Effector CD4-positive, alpha-beta T cell (primary cell): ENCODE results near the gene DDX51.
"Not testable (repeated sequence)": the region's sequence is repeated elsewhere in the genome, so short reads cannot be mapped to it uniquely, and the experiment has no call there.

Experiments used
- DNase-seq: peaks from one replicate; pipeline ENCODE4 v3.0.0-alpha.2; 2020

DDX51 gene

DNA sequence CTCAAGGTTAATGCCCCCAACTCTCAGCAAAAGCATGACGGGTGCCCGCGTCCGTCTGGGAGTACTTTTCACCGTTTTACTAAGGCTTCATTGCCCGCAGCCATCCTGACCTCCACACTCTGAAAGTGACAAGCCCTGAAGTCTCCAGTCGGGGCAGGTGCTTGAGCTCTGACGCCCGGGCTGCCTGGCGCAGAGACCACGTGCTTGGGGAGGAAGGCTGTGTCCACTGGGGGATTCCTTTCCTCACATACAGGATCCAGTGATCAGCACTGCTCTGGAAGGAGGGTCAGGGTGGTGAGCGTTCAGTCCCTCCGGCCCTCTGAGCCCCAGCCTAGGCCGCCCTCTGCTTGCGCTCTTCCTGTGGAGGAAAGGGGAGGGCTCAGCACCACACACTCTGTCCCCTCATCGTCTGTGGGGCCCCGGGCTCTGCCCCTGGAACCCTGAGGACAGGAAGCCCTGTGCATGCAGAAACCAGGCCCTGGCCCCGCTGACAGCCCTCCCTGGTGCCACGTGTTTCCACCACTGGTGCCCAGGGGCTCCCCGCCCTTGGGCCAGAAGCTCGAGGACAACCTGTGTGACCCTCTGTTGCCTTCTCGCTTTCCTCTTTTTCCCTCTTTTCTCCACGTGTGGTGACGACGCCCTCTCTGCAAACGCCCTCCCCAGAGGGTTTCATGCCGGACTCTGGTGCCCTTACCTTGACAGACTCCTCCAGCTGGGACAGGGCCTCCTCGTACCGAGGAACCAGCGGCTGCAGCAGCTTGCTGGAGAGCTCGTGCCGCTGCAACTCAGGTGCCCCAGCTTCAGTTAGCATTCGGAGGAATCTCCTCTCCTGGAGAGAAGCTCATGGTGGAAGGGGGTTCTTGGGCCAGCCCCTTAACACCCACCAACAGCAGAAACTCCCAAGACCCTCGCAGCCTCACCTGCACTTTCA, 4.9 kb downstream of the DDX51 start:
- DNase-seq, result no peak

DNA sequence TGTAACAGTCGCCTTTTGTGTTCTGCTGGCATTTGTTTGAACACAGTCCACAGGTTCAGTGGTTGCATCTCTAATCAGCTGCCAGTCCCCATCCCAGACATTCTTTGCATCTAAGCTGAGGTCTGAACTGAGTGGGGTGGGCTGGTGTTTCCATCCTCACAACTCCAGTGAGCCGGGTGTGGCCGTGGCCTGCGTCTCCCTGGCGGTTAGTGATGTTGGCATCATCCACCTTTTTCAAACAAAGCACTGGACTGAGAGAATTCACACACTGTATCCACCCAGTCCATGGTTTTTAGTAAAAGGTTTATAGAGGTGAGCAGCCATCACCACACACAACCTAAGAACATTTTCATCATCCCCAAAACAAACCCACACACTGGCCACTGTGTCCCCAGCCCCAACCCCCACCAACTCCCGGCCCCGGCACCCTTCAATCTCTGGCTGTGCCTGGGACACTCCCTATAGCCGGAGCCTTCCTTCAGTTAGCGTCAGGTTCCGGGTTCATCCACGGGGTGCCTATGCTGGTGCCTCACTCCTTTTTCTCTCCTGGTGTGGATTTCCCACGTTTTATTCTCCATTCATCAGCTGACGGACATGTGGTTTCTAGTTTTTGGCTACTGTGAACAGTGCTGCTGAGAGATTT, 6.5 kb downstream of the DDX51 start:
- no peak for DNase-seq

DNA sequence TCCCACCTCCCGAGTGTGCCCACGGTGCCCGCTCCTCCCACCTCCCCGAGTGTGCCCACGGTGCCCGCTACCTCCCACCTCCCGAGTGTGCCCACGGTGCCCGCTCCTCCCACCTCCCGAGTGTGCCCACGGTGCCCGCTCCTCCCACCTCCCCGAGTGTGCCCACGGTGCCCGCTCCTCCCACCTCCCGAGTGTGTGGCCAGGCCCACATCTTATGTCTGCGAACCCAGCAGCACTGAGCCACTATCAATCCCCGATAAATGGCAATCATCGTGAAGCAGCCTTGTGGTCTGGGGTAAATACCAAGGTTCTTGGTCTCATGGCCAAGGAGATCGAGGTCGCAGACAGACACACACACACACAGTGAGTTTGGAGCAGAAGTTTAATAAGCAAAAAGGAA, 7.9 kb downstream of the DDX51 start:
- DNase-seq, result not testable (repeated sequence)

DNA sequence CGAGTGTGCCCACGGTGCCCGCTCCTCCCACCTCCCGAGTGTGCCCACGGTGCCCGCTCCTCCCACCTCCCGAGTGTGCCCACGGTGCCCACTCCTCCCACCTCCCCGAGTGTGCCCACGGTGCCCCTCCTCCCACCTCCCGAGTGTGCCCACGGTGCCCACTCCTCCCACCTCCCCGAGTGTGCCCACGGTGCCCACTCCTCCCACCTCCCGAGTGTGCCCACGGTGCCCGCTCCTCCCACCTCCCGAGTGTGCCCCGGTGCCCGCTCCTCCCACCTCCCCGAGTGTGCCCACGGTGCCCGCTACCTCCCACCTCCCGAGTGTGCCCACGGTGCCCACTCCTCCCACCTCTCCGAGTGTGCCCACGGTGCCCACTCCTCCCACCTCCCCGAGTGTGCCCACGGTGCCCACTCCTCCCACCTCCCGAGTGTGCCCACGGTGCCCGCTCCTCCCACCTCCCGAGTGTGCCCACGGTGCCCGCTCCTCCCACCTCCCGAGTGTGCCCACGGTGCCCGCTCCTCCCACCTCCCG, 9.4 kb downstream of the DDX51 start:
- DNase-seq, result not testable (repeated sequence)

DNA sequence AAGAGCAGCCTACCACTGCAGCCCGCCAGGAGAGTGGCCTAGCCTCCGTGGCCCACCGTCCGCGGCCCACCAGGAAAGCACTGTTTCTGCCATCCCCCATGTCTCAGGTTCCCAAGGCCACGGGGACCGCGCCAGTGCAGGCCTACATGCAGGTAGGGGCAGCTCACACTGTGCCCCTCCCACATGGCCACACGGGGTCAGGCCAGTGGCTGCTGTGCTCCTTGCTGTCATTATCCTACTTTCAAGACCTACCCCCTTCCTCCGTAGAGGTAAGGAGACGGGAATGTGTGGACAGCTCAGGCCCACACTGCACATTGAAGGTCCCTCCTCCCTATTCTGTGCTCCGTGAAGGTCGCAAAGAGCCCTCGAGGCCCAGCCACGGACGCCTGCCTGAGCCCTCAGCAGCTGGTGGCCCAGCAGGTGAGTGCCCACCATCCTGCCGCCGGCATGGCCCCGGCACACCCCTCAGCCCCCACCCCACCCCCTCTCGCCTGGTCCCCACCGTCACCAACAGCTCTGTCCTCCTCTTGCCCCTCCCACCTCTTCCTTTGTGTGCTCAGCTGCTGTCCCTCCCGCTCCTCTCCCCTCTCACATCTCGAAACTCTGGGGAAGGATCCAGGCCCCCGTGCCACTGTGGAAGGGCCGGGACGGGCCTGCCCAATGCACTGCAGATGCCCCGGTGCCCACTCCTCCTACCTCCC, 10.0 kb downstream of the DDX51 start:
- no peak for DNase-seq

DNA sequence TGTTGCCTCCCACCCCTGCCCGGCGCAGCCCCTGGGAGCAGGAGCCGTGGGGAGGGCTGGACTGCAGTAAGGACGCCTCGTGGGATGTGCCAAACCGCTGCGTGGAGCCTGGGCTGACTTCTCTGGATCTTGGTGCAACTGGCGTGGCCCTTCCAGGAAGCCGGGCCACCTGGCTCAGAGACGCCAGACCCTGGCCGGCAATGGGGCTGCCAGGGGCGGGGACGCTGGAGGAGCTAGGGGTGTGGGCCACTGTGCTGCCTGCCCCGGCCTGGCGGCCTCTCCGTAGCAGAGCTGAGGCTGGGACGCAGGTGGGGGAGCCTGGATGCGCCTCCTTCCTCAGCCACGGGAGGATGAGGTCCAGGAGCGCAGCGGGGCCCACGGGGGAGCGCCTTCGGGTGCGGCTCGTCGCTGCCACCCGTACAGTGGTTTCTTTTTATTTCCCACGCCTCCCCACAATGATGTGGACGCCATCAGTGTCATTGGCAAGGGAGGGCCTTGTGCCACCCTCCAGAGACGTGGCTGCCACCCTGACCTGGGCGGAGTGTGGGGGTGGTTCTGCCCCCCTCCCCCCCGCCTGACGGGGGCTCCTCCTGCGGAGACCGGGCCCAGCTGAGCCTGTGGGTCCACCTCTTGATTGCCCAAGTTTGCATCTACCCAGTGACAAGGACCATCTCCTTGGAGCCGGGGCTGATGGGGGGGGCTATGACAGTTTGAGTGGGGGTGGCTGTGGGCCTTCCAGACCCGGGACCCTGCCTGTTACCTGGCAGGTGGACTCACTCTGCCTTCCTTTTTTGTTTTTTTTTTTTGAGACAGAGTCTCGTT, 11.3 kb downstream of the DDX51 start:
- no peak for DNase-seq

DNA sequence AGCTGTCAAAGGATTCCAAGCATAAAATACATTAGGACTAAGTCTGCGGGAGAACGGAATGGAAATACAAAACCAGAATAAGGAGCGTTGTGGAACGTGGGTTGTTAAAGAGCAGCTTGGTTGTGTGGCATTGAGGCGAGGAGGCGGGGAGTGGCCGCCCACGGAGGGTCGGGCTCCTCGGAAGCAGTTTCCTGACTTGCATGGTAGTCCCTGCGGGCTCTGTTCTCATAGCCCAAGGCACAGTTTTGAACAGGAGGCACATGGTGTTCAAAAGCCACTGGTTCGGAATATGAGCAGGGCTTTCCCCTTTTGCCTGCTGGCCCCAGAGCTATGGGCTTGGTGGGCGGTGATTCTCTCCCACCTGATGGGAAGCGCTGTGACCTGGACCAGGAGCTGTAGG, 12.2 kb downstream of the DDX51 start:
- no peak for DNase-seq

DNA sequence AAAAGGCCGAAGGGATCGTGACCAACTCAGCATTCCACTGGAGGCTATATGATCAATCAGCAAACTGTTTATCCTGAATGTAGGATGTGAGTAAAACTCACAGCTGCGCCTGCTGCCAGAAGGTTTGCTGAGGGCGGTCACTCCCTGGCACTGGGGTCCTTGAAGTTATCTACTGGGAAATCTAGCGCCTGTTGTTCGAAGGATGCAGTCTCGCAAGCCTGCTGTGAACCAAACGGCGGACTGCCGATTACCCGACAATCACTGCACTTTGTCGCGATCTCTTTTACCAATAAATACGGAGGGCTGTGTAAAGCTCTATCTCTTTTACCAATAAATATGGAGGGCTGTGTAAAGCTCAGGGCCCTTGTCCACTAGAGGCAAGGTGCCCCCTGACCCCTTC, 12.9 kb downstream of the DDX51 start:
- no peak for DNase-seq

DNA sequence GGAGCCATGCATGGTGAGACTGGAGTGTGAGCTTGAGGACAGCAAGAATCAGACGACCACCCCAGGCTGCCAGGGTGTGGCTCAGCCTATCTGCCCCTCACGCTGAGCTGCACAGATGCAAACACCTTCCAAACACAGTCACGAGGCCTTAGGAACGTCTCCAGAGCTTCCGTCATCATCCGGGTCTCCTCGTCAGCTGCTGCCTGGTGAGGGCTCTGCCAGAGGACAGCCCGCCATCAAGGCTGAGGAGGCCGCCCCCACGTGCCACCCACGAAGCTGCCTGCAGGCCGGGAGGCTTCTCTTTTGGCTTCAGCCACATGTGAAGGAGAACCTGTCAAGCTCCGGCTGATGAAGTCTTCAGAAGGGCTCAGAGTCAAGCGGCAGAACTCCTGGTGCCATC, 13.4 kb downstream of the DDX51 start:
- DNase-seq, result no peak

DNA sequence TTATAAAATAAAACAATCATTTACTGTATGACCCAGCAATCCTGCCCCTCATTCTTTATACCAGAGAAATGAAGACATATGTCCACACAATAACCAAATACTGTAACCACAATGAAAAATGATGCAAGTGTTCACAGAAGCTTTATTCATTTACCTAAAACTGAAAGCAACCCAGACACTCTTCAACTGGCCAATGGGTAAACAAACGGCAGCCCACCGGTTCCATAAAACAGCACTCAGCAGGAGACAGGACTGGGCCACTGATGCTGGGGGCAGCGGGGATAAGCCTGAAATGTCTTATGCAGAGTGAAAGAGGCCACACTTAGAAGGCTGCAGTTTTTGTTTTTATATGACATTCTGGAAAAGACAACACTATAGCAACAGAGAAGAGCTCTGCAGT, 15.1 kb downstream of the DDX51 start:
- no peak for DNase-seq

DNA sequence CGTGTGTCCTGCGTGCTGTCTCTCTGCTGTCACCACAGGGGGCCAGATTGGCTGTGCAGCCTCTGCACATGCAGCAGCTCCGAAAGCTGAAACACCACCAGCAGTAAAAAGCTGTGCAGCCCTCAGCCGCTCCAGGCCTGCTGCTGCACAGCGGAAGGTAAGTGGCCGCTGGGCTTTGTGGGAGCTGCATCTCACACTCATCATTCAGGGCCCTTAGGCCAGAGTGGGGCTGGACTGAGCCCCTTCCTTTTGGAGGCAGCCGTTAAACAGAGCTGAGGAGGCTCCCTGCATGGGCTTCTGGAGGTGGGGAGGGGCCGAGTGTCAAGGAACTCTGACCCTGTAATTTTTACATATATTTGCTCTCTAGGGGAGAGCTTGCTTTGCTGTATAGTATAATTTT, 17.1 kb downstream of the DDX51 start:
- DNase-seq, result no peak

DNA sequence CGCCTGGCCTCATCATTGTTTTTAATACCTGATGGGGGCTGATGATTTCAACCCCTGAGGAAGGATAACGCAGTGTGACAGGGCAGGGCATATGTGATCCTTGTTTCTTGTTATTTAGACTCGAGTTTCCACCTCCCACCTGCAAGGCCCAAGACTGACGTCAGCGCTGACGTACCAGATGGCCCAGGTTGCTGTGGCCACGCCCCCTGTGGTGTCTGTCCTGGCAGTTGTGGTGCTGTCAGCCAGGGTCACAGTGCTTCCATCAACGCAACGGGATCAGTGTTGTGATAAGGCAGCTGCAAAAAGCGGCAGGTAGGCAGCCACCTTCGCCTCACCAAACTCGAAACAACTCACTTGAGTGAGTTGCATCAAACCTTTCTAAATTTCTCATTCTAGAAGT, 18.4 kb downstream of the DDX51 start:
- no peak for DNase-seq

DNA sequence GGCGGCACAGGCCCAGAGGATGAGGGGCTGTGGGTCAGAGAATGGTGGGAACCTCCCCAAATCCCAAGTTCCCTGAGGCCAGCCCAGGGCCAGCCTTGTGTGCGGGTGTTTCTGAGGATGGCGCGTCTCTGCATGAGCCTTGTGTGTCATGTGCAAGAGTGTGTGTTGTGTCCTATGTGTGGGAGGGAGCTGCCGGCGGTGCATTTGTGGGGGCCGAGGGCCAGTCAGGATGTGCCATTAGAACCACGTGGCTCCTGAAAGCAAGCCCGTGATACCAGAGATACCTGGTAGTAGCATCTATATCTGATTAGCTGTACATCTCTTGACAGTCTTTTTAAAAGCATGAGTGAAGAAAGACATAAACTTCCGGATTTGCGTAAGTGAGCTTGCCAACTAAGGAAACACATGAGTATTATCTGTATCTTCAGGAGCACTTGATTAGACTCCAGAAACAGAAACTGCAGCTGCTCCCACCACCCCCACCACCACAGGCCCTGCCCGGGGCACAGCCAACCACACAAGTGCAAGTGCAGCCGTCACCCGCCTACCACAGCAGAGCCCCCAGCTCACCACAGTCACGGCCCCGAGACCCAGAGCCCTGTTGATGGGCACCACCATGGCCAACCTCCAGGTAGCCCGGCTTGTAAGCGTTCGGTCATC, 19.2 kb downstream of the DDX51 start:
- no peak for DNase-seq

DNA sequence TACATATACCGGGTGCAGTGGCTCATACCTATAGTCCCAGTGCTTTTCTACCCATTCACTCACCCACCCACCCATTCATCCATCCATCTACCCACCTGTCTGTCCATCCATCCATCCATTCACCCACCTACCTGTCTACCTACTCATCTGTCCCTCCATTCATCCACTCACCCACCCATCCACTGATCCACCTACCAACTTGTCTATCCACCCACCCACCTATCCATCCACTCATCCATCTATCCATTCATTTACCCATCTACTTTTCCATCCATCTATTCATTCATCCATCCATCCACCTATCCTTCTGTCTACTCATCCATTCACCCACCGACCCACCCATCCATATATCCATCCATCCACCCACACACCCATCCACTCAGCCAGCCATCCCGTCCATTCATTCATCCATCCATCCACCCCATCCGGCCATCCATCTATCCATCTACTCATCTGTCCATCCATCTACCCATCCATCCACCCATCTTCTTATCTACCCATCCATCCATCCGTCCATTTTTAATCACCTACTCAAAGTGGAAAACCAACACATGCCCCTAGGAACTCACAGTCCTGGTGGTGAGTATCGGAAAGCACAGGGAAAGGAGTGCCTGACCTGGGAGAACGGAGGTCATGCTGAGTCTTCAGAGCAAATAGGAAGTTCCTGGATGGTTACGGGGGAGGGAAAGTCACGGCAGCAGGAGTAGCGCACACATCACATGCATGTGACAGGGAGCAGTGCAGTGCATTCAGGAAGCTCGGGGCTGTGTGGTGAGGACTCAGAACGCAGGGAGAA, 20.0 kb downstream of the DDX51 start:
- no peak for DNase-seq

DNA sequence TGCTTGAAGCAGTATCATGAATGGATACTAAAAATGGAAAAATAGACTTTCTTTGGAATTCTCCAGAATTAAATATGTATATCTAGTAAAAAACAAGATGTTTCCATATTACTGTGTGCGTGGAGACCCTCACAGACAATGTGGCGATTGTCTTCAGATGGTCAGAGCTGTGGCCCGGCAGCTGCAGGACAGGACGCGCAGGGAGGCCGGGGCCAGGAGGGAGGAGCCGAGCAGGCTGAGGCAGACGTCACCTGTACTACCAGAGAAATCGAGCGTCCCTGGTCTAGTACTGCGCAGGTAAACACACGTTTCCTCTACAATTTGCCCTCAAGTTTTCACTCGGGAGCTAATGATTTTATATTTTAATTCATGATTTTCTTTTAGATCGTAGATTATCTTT, 22.8 kb downstream of the DDX51 start:
- DNase-seq, result no peak

DNA sequence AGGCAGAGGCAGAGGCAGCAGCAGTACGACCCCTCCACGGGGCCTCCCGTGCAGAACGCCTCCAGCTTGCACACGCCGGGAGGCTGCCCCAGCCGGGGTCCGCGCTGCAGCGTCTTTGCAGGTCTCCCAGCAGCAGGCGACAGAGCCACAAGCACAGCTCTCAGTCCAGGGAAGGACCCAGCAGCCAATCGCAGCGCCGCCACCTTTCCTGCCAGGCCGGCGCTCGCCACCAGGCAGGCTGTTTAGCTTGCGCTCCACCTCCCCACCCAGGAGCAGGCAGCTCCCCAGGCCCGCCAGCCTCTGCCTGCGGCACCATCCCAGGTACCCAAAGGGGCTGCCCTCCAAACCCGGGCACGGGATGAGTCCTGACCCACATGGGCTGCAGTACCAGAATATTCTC, 25.2 kb downstream of the DDX51 start:
- no peak for DNase-seq

DNA sequence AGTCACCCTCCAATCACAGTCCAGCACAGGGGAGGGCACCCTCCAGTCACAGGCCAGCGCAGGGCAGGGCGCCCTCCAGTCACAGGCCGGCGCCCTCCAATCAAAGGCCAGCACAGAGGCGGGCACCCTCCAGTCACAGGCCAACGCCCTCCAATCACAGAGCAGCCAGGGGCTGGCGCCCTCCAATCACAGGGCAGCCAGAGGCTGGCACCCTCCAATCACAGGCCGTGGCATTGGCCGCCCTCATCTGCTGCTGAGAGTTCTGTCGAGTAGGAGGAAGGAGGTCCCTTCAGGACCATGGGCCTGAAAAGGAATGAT, 26.6 kb downstream of the DDX51 start:
- DNase-seq, result no peak

DNA sequence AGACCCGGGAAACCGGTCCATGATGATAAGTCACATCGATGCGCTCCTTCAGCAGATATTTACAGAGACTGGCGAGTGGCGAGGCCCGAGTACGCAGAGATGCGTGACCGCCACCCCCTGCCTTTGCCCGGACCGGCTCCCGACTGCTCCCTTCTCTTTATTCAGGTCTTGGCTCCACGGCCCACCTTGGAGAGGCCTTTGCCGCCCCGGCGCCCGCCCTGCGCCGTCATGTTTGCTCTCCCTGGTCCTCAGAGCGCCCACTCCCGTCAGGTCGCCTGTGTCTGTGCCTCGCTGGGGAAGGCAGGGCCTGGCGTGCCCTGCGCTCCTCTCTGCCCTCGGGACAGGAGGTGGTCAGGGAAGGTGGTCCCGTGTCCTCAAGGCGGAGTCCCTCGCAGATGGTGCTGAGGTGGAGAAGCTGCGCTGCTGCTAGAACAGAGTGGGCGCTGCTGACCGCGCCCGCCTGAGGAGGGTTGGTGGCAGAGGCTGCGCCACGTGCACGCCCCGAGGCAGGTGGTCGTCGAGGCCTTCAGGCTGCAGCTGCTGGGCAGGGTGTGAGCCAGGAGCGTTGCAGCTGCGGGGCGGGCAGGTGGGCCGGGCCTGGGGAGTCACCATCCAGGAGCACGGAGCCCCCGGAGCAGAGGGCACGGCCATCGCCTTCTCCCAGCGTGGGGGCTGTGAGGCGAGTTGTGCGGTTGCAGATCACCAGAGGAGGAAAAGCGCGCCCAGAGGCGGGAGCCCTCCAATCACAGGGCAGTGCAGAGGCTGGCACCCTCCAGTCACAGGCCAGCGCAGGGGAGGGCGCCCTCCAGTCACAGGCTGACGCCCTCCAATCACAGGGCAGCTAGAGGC, 27.2 kb downstream of the DDX51 start:
- no peak for DNase-seq

DNA sequence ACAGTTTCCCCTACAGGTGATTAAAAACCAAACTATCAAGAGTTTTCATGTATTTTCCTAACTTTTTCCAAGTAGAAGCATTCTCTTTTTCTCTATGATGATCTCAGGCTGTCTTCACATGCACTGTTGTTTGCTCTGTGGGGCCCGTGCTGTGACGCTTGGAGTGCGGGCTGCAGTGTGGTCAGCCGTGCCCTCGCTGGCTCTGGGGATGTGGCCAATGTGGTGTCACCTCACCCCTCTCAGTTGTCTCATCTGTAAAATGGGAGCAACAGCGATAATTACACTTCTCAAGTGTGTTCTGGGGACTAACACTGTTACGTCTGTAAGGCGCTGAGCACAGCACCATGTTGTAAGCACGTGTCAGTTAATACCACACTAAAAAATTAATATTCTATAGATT, 28.6 kb downstream of the DDX51 start:
- no peak for DNase-seq

DNA sequence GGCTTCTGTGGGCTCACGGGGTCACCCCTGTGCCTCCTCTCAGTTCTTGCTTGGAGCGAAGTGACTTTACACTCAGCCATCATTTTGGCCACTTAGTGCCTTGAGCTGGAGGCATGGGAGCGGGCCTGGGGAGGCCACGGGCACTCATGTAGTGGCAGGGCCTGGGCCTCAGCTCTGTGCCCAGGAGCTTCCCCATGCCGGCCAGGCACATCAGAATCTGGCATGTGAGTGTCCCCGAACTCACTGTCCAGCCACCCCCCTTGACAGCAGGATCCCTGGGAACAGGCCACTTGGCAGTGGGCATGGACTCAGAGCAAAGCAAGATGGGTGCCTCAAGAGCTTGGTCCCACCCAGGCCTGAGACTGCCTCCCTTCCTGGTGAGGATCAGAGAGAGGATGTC, 29.5 kb downstream of the DDX51 start:
- no peak for DNase-seq
